ENCODE results near the gene HAPSTR1. TPM values are rescaled to one million over a fixed set of nuclear protein-coding genes. Genes with fewer than 3 reads are reported as not detected.

Gene HAPSTR1
- polyA plus RNA-seq, 3 donors: 7.2 to 58.9 (median 11.1) TPM

DNA sequence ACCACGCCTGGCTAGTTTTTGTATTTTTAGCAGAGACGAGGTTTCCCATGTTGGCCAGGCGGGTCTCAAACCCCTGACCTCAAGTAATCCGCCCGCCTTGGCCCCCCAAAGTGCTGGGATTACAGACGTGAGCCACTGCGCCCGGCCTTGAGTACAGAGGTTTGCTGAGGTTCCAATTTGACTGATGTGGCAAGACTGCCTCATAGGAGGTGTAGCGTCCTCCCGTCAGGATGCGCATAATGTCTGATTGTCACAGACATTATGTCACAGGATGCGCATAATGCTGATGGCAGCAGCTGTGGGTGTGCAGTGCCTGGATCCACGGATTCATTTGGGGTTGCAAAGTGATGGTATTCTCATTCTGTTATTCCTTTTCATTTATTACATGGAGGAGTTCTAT is 45.2 kb downstream of the HAPSTR1 start:
- intact Hi-C loops (cut with micrococcal nuclease): loop anchor here (10.0 kb wide), 3 partner anchors 172 to 232 kb away; partner anchors contain the start of gene USP7 (in 1 of the 2)
- Mint-ChIP-seq H3K27me3 (ENCODE audit: low read depth in 3 of 3) (peaks cover 23 to 28% (median 24%) of the 10 kb centered on the region in 3 donors), H3K4me1 (peaks cover 12% of the 10 kb centered on the region), H3K4me3 (no peak overlapping the region), H3K27ac (no peak overlapping the region), H3K9me3 (no peaks in the 10 kb centered on the region), H3K36me3 (no peaks in the 10 kb centered on the region)
- no peak overlapping the region for H3K4me2 ChIP-seq (replicated peaks; ENCODE audit: extremely low read depth, low read length, poor library complexity, severe bottlenecking)
- no peak overlapping the region for H3K4me3 ChIP-seq (replicated peaks in 1 of 3; ENCODE audit: low read depth in 2 of 3, low read length in 3 of 3)
- H3K27ac ChIP-seq (ENCODE audit: low read depth in 1 of 2, low read length in 2 of 2): no peak overlapping the region
- no peaks in the 10 kb centered on the region for H3K36me3 ChIP-seq (replicated peaks in 1 of 2; ENCODE audit: control insufficient read depth in 1 of 2, insufficient read depth in 2 of 2, low read length in 2 of 2)
- no peaks in the 10 kb centered on the region for H3K9me3 ChIP-seq (replicated peaks in 1 of 2; ENCODE audit: control insufficient read depth in 1 of 2, insufficient read depth in 1 of 2, low read length in 2 of 2)
- no peak overlapping the region for H2AFZ ChIP-seq (ENCODE audit: insufficient read depth, low read depth, low read length, poor library complexity, severe bottlenecking)
- peaks cover 35% of the 10 kb centered on the region for H4K20me1 ChIP-seq (ENCODE audit: insufficient read depth, low read length)
- no peak for DNase-seq
- WGBS (ENCODE audit: insufficient coverage): 94% methylated on average over 2 of the region's 13 CpGs
- no peak overlapping the region for H3K9ac ChIP-seq (ENCODE audit: insufficient read depth, low read length, poor library complexity, severe bottlenecking)
- TF ChIP-seq, protein P1, sequence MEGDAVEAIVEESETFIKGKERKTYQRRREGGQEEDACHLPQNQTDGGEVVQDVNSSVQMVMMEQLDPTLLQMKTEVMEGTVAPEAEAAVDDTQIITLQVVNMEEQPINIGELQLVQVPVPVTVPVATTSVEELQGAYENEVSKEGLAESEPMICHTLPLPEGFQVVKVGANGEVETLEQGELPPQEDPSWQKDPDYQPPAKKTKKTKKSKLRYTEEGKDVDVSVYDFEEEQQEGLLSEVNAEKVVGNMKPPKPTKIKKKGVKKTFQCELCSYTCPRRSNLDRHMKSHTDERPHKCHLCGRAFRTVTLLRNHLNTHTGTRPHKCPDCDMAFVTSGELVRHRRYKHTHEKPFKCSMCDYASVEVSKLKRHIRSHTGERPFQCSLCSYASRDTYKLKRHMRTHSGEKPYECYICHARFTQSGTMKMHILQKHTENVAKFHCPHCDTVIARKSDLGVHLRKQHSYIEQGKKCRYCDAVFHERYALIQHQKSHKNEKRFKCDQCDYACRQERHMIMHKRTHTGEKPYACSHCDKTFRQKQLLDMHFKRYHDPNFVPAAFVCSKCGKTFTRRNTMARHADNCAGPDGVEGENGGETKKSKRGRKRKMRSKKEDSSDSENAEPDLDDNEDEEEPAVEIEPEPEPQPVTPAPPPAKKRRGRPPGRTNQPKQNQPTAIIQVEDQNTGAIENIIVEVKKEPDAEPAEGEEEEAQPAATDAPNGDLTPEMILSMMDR (IDR thresholded peaks at IDR 0.05): no peak
- no peaks in the 10 kb centered on the region for H3K79me2 ChIP-seq (ENCODE audit: insufficient read depth, low read length)
- peaks cover 4% of the 10 kb centered on the region in 2 donors for H3K4me1 ChIP-seq (ENCODE audit: control insufficient read depth in 1 of 2, insufficient read depth in 2 of 2, low read length in 2 of 2)
- H3K27me3 ChIP-seq (ENCODE audit: control insufficient read depth in 2 of 2, insufficient read depth in 2 of 2, low read length in 2 of 2): peaks cover 0 to 9% of the 10 kb centered on the region in 2 donors

DNA sequence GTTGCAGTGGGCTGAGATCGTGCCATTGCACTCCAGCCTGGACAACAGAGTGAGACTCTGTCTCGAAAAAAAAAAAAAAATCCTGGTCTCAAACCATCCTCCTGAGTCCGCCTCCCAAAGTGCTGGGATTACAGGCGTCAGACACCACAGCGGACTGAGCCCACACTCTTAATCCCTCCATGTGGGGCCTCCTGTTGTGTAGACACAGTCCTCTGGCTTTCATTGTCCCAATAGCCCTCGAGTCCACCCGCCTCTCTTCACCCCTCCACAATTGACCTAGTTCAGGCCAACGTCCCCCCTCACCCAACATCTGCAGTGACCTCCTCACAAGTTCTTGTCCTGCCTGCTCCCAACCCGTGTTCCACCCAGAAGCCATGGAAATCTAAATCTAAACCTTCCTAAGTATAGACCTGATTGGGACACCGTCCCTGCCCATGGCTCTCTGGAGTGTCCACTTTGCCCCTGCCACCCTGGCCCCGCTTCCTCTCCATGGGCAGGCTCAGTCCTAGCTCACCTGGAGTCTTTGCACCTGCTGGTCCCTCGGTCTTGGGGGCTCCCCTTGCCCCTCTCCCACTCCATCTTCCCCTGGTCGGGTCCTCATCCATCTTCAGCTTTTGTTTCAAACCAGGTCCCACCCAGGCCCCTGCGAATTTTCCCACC is 46.7 kb downstream of the HAPSTR1 start:
- Histone ChIP-seq H3K4me1 (ENCODE audit: control insufficient read depth in 1 of 2, insufficient read depth in 2 of 2, low read length in 2 of 2) (peaks cover 4% of the 10 kb centered on the region in 2 donors), H2AFZ (ENCODE audit: insufficient read depth, low read depth, low read length, poor library complexity, severe bottlenecking) (no peak overlapping the region), H3K27ac (ENCODE audit: low read depth in 1 of 2, low read length in 2 of 2) (no peak overlapping the region), H3K27me3 (ENCODE audit: control insufficient read depth in 2 of 2, insufficient read depth in 2 of 2, low read length in 2 of 2) (peaks cover 0 to 9% of the 10 kb centered on the region in 2 donors), H3K4me2 (replicated peaks; ENCODE audit: extremely low read depth, low read length, poor library complexity, severe bottlenecking) (no peak overlapping the region), H4K20me1 (ENCODE audit: insufficient read depth, low read length) (peaks cover 34% of the 10 kb centered on the region), H3K36me3 (replicated peaks in 1 of 2; ENCODE audit: control insufficient read depth in 1 of 2, insufficient read depth in 2 of 2, low read length in 2 of 2) (no peaks in the 10 kb centered on the region), H3K9ac (ENCODE audit: insufficient read depth, low read length, poor library complexity, severe bottlenecking) (no peak overlapping the region), H3K9me3 (replicated peaks in 1 of 2; ENCODE audit: control insufficient read depth in 1 of 2, insufficient read depth in 1 of 2, low read length in 2 of 2) (no peaks in the 10 kb centered on the region), H3K79me2 (ENCODE audit: insufficient read depth, low read length) (no peaks in the 10 kb centered on the region), H3K4me3 (replicated peaks in 1 of 3; ENCODE audit: low read depth in 2 of 3, low read length in 3 of 3) (no peak overlapping the region)
- WGBS (ENCODE audit: insufficient coverage): 88% methylated on average over 12 of the region's 14 CpGs
- peak overlapping the region in 1 of 2 donors; percentile 73 for H3K4me3 Mint-ChIP-seq
- no peak overlapping the region for H3K27ac Mint-ChIP-seq
- H3K36me3 Mint-ChIP-seq: no peaks in the 10 kb centered on the region
- intact Hi-C loops (cut with micrococcal nuclease): loop anchor here (10.0 kb wide), 3 partner anchors 173 to 233 kb away; partner anchors contain the start of gene USP7 (in 1 of the 2)
- H3K9me3 Mint-ChIP-seq: no peaks in the 10 kb centered on the region
- TF ChIP-seq, protein P1 (IDR thresholded peaks at IDR 0.05): no peak
- no peak for DNase-seq
- H3K4me1 Mint-ChIP-seq: peaks cover 12% of the 10 kb centered on the region
- H3K27me3 Mint-ChIP-seq (ENCODE audit: low read depth in 3 of 3): peaks cover 25 to 28% (median 27%) of the 10 kb centered on the region in 3 donors

Measured in CD14-positive monocyte (primary cell).